ENCODE measurements around the gene GATB.

The GATB gene

GRCh38 chr4:151666501-151666900, 94.3 kb downstream of the GATB start:
- DNase-seq (ENCODE audit: insufficient read length, low spot score) (no peak), FAIRE-seq (no peak)
- TF ChIP-seq, protein P1, sequence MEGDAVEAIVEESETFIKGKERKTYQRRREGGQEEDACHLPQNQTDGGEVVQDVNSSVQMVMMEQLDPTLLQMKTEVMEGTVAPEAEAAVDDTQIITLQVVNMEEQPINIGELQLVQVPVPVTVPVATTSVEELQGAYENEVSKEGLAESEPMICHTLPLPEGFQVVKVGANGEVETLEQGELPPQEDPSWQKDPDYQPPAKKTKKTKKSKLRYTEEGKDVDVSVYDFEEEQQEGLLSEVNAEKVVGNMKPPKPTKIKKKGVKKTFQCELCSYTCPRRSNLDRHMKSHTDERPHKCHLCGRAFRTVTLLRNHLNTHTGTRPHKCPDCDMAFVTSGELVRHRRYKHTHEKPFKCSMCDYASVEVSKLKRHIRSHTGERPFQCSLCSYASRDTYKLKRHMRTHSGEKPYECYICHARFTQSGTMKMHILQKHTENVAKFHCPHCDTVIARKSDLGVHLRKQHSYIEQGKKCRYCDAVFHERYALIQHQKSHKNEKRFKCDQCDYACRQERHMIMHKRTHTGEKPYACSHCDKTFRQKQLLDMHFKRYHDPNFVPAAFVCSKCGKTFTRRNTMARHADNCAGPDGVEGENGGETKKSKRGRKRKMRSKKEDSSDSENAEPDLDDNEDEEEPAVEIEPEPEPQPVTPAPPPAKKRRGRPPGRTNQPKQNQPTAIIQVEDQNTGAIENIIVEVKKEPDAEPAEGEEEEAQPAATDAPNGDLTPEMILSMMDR (IDR thresholded peaks at IDR 0.05; ENCODE audit: insufficient read depth, missing control alignments) = no peak

GRCh38 chr4:151665785-151666127, 95.1 kb downstream of the GATB start:
- DNase-seq (ENCODE audit: insufficient read length, low spot score) = no peak
- TF ChIP-seq, protein P1 (IDR thresholded peaks at IDR 0.05; ENCODE audit: insufficient read depth, missing control alignments) = no peak
- no peak for FAIRE-seq

DNA sequence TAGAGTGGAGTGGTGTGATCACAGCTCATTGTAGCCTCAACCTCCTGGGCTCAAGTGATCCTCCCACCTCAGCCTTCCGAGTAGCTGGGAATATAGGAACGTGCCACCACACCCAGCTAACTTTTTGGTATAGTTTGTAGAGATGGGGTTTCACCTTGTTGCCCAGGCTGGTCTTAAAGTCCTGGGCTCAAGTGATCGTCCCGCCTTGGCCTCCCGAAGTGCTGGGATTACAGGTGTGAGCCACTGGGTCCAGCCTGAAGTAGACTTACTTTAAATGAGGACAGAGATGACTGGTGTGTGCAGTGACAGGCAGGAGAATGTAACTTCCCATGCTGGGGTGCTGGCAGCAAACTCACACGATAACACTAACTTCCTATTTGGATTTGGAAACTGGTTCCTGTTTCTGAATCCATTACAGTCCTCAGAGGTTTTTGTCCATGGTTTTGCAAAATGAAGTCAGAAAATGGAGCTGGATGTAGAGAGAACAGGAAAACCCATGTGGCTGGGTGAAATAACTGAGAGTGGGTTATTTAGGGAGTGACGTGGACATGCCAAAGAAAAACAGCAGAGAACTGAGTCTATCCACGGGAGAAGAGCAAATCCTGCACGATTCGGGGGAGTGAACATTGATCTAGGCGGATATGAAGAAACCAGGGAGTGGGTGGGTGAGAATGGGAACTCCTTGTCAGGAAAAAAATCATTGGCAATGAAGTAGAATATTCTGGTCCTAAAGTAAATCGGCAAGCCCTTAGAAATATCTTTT, 95.6 kb downstream of the GATB start:
- TF ChIP-seq, protein P1 (IDR thresholded peaks at IDR 0.05; ENCODE audit: insufficient read depth, missing control alignments) = no peak
- DNase-seq (ENCODE audit: insufficient read length, low spot score) = no peak
- no peak for FAIRE-seq

DNA sequence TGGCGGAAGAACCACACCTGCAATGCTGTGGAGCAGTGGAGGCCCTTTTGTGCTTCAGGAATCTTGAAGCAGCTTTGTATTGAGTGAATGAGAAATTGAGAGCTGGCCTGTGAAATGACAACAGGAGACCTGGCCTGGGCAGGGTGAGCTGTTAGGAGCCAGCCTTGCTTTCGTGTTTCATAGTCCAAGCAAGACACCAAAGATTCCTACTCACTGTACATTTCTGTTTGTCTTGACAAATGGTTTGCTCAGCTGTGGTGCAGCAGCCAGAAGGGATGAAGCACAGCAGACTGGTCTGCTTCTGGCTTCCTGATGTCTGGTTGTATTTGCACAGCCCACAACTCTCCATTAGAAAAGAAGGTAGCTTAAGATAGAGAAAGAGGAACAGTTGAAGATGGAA, 96.5 kb downstream of the GATB start:
- TF ChIP-seq, protein P1 (IDR thresholded peaks at IDR 0.05; ENCODE audit: insufficient read depth, missing control alignments) = no peak
- no peak for DNase-seq (ENCODE audit: insufficient read length, low spot score)

GRCh38 chr4:151663109-151663508, 97.7 kb downstream of the GATB start:
- TF ChIP-seq, protein P1 (IDR thresholded peaks at IDR 0.05; ENCODE audit: insufficient read depth, missing control alignments) = no peak
- DNase-seq (ENCODE audit: insufficient read length, low spot score) = no peak

More for the DNA sequence above, 96.5 kb downstream of the GATB start:
- FAIRE-seq = no peak

DNA sequence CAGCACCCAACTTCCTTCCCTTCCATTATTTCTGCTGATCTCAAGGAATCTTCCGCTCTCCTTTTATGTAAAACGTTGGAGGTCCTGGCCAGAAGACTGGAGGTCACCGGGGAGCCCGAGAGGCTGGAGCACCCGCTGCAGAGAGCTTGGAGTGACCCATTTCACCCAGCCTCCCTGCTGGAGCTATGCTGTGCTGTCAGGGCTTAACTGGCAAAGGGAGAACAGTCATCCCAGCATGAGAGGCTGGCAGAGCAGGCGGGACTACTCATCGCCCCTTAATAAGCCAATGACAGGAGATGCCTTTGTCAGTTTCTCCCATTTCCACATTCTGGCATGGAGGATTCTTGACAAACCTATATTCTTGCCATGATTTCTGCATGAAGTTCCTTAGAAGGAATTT, 98.9 kb downstream of the GATB start:
- DNase-seq (ENCODE audit: insufficient read length, low spot score) (no peak), FAIRE-seq (no peak)
- TF ChIP-seq, protein P1 (IDR thresholded peaks at IDR 0.05; ENCODE audit: insufficient read depth, missing control alignments) = no peak

More at GRCh38 chr4:151663109-151663508, 97.7 kb downstream of the GATB start:
- no peak for FAIRE-seq

- TF ChIP-seq, protein P1 (IDR thresholded peaks at IDR 0.05; ENCODE audit: insufficient read depth, missing control alignments) = no peak
- DNase-seq (ENCODE audit: insufficient read length, low spot score) (no peak), FAIRE-seq (no peak)
These were observed 100.1 kb downstream of the GATB start for GRCh38 chr4:151660676-151661075.
